ENCODE results near the gene NRG3.

The NRG3 gene

GRCh38 chr10:82089327-82089726 is 214.3 kb downstream of the NRG3 start:
- no peak for DNase-seq (ENCODE audit: low read depth, low spot score)

GRCh38 chr10:82091413-82091812 is 216.4 kb downstream of the NRG3 start:
- no peak for DNase-seq (ENCODE audit: low read depth, low spot score)

- no peak for DNase-seq (ENCODE audit: low read depth, low spot score)
These were observed 217.1 kb downstream of the NRG3 start for GRCh38 chr10:82092111-82092510.

DNA sequence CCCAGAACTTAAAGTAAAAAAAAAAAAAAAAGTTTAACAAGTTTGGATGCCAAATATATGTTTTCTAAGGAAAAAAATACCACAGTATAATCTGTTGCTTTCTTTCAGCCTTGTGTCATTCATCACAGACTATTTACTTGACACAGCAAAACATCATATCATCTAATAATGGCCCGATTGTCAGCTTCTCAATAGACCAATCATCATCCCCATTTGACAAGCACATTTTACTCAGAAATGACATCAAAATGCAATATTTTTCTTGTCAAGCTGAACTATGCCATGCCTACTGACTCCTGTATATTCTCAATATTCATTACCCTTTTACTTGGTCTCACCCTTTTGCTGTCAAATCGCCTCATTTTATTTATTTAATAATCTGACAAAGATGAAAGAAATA is 249.7 kb downstream of the NRG3 start:
- no peak for DNase-seq (ENCODE audit: low read depth, low spot score)

- DNase-seq (ENCODE audit: low read depth, low spot score): no peak
These were observed 253.5 kb downstream of the NRG3 start for GRCh38 chr10:82128527-82128926.

GRCh38 chr10:82136103-82136502 is 261.1 kb downstream of the NRG3 start:
- no peak for DNase-seq (ENCODE audit: low read depth, low spot score)

DNA sequence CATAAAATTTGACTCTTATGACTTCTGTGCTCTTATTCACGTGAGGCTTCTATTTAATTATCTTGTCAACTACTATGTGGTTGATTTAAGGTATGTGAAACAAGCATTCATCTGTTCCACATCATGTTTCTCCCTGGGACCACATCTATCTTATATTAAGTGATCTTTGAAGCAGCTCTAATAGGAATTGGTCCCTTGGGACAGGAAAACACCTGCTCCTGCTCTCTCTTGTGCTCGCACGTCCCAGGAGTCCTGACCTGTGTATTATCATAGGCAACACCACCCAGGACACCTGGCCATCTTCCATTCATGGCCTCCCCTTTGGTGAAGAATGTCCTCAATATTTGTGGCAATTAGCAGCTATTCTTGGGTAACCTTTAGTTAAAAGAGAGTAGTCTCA is 269.2 kb downstream of the NRG3 start:
- DNase-seq (ENCODE audit: low read depth, low spot score): no peak

DNA sequence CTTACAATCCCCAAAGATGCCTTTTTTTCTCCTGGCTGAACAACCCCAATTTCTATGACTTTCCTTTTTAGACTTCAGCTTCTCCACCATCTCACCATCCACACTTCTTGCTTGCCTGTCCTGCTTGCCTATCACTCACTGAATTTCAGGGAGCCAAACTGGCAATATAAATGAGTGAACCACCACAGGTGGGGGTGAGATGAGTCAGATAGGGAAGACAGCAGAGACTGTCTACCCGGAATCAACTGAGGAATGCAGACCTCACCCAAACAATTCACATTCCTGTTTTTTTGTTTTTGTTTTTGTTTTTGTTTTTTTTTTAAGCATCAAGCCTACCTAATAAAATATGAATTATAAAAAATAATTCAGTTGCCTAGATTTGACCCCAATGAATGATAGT is 273.8 kb downstream of the NRG3 start:
- DNase-seq (ENCODE audit: low read depth, low spot score): no peak

DNA sequence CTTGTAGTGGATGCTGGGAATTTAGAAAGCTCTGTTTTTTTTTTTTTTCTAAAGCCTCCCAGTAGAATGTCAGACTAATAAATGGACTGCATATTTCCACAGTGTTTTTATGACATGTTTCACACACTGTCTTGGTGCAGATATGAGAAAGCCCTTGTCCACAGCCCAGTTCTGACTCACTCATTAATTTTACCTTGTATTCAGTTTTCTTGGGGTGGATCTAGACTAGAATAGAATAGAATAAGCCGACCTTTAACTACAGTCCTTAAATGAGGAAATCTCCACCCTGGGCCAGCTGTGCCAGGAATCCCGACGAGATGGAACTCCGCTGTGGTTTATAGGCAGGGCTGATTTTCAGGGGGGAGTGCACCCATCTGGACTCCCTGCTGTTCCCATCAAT is 274.7 kb downstream of the NRG3 start:
- DNase-seq (ENCODE audit: low read depth, low spot score): no peak

DNA sequence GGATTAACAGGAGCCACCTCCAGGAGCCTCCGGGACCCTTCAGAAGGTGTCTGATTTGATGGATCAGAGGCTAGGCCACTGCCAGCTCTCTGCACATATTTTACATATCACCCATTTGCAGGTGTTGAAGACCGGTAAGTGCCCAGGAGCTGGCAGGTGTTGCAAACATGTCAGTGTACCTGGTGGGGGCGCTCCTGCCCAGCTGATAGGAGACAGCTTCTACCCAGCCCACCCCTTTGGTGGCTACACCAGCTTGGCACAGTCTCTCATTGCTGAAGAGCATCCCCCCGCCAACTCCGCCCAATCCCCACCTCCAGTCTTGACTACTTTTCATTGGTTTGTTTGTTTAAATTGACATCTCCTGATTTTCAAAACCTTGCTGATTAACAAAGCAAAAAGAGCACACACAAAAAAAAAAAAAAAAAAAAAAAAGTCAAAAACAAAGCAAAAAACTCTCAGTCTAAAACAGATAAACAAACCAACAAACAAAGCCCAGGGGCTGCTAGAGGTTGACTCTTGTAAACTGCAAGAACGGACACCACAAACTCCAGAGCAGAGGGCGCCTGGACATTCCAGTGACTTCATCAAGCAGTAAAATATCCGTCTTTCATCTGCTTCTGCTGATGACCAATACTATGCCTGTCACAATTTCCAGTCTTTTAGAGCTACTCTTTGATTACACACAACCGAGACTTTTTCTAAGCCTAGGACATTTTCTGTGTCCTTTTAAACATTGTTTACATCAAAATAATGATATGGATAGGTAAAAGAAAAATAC is 275.3 kb downstream of the NRG3 start:
- DNase-seq (ENCODE audit: low read depth, low spot score): no peak

DNA sequence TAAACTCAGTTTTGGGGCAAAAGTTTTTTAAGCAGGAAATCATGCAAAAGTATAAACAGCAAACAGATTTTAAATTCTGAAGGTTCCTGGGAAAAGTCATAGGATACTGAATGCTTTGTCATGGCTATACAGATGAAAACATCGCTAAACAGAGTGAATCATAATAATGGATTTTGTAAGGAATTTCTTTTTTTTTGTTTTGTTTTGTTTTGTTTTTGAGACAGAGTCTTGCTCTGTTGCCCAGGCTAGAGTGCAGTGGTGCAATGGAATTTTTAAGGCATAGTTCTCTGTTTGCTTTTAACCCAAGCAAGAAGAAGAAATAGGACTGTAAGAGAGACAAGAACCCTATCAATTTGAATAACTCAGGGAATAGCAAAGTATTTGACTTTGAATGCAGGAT is 285.3 kb downstream of the NRG3 start:
- no peak for DNase-seq (ENCODE audit: low read depth, low spot score)

GRCh38 chr10:82161264-82161663 is 286.3 kb downstream of the NRG3 start:
- DNase-seq (ENCODE audit: low read depth, low spot score): no peak

GRCh38 chr10:82162549-82163195 is 287.7 kb downstream of the NRG3 start:
- no peak for DNase-seq (ENCODE audit: low read depth, low spot score)

DNA sequence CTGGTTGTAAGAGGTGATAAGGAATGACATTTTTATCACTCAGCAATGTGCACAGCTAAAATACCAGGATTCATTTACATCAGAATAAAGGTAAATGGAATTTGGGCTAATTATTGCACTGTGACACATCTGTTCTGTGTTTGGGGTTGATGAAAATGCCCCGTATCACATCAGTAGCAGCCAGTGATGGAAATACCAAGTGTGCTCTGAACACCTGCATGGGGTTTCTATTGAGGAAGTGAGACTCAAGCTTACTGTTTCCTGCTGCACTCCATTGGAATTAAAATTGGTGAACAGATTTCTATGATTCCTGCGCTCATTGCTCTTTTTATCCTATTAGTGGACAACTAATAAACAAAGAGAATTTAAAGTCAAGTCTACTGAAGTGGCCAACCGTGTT is 296.9 kb downstream of the NRG3 start:
- DNase-seq (ENCODE audit: low read depth, low spot score): no peak

DNA sequence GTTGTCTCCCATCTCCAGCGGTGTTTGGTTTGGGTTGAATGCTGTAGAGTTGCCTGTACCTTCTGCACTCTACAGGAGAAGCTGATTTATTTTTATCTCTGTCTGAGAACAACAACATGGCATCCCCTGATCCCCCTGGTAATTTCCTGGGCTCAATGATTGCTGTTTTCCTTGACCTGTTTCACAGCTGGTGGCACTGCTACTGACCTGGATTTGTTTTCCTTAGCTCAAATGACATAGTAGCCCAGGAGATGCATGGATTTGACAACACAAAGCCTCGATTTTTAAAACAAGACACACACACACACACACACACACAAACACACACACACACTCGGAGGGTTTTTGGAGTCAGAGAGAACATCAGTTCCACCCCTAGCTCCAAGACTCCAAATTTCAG is 301.6 kb downstream of the NRG3 start:
- DNase-seq (ENCODE audit: low read depth, low spot score): no peak

DNA sequence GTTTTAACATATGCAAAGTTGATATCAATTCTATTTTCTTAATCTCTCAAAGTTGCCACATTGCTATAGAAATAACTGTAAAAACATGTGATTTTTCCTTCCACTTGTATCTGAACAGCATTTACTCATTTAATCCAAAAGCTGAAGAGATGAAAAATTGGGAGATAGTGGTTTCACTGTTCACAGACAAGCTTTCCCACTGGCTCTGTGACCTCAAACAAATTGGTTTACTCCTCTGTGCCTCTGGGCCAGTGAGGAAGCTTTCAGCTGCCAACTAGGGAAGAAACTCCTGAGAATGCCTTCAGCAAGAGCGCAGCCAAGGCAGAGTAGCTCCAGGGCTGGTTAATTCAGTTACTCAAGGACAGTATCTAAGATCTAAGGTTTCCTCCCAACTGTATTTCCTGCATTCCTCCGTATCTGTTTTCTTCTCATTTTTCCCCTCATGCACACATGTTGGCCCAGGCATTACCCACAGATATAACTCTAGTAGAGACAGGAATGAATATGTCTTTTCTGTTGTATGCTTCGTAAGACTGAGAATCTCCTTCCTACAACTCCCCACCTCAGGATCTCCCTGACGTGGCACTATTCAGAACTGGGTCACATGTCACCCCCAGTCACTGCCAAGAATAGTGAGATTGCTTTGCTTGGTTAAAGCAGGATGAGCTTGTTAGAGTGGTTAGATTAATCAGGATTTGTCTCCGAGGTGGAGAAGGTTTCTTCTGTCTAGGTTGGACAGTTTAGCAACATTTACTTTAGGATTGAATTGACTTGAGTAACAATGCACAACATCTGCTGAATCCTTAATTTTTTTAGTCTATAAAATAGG is 315.7 kb downstream of the NRG3 start:
- no peak for DNase-seq (ENCODE audit: low read depth, low spot score)

DNA sequence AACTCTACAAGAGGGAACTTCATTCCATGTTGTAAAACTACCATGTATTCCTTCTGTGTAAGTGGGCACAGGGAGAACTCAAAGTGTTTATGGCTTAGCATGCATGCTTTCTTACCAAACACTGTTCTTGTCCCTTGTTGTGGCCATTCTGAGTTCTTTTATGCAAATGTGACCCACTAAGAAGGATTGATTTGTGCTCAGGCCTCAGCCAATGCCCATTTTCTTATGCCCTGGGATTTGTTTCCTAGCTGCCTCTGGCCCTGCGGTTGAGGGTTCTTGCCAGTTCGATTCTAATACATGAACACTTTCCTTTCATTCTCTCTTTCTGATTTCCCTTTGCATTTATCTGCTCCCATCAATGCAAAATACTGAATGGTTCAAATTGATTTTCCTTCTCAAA is 316.7 kb downstream of the NRG3 start:
- DNase-seq (ENCODE audit: low read depth, low spot score): no peak

GRCh38 chr10:82192665-82193064 is 317.7 kb downstream of the NRG3 start:
- no peak for DNase-seq (ENCODE audit: low read depth, low spot score)

- no peak for DNase-seq (ENCODE audit: low read depth, low spot score)
These were observed 319.4 kb downstream of the NRG3 start for GRCh38 chr10:82194419-82194818.

GRCh38 chr10:82206831-82207230 is 331.8 kb downstream of the NRG3 start:
- no peak for DNase-seq (ENCODE audit: low read depth, low spot score)

DNA sequence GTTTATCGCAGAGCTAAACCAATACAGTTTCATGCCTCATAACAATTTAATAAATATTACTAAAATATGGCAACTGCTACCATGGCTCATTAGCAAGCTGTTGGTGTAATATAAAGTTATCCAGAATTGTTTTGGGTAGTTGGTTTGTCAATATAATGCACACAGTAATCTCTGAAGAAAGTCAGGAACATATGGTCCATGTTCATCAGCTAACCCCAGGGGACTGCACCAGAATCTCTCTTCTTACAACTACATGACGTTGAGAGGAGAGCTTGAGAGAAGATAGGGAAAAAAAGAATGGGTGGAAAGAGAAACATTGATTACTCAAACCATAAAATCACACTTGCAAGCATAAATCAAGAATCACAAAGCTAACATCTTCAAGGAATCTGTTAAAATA is 333.7 kb downstream of the NRG3 start:
- DNase-seq (ENCODE audit: low read depth, low spot score): no peak

DNA sequence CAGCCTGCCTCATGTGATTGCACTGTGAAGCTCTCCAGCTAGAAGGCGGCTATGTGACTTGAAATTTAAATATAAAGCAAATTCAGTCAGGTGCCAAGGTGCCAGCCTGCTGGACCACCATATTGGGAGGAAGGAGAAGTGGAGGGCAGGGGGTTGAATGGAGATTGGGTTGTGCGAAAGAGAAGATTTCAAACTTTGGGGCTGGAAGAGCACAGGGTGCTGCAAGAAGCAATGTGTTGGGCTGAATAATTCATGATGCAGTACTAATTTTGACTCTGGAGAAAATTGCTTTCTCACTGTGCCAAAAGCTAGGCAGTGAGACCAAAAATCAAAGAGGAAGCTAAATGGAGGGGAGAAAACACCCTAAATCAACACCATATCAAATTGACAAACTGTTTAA is 335.3 kb downstream of the NRG3 start:
- no peak for DNase-seq (ENCODE audit: low read depth, low spot score)

- DNase-seq (ENCODE audit: low read depth, low spot score): no peak
These were observed 336.4 kb downstream of the NRG3 start for GRCh38 chr10:82211346-82211745.

Measured in smooth muscle cell of the brain vasculature (primary cell).